Stimulated activated CD4-positive, alpha-beta T cell treated with anti-CD3 and anti-CD28 coated beads, Interleukin-4, amount 100 ng/mL, for 24 hours (primary cell): Measurements from ENCODE around the gene AK8.
"Not testable (repeated sequence)": the region's sequence is repeated elsewhere in the genome, so short reads cannot be mapped to it uniquely, and the experiment has no call there.

Experiments
- DNase-seq: peaks from one replicate; pipeline ENCODE4 v3.0.0-alpha.2; 2020

The AK8 gene

DNA sequence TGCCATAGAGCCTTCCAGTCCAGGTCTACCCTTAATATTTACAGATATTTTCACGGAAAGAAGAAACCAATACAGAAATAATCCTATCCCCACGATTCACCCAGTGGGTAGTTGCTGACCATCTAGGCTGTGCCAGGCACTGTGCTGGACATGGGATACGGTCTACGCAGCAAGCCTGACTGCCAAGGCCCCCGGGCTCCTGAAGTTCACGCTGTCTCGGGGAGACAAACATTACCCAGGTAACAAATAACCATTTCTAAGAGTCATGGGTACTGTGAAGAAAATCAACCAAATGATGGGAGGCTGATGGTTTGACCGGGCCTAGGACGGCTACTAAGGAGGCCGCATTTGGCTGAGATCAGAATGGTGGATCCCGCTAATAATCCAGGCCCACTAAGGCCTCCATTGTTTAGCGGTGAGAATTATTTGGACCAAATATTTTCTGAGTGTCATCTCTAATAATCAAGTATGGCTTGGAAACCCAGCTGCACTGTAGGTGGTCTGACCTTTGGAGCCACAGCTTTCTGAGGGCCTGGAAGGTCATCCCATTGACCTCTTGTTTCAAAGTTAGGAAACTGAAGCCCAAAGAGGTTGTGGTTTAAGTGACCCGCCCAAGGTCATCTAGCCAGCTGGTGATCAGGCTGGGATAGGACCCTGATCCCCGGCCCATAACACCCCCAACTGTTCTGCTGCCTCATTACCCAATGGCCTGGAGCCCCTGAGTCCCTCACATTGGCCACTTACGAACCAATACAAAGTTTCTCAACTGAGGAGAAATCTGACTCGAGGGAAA, 82.4 kb downstream of the AK8 start:
- no peak for DNase-seq

DNA sequence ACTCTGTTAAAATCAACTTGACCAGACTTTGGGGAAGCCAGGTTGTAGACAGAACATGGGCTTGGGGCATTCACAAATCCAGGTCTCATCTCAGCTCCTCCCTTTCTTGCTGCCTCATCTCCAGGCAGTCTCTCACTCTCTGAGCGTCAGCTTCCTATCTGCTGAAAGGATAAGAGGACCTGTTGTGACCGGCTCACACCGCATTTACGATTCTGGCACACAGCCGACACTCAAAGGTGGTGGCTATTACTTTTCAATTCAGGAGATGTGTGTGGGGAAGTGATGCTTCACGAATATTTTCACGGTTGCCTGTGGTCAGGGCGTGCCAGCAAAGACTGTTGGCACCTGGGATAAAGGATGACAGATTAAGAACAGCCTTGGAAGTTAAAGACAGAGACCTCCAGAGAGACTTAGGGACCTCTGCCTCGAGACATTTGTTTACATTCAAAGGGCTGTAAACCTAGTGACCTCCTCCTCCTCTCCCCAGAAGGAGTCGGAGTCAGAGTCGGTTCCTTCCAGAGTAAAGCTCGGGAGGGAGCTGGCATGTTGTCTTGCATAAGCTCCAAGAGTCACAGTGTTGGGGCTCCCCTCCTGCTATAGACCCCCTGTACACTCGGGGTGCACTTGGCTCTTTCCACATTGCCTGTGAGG, 83.2 kb downstream of the AK8 start:
- DNase-seq = no peak

DNA sequence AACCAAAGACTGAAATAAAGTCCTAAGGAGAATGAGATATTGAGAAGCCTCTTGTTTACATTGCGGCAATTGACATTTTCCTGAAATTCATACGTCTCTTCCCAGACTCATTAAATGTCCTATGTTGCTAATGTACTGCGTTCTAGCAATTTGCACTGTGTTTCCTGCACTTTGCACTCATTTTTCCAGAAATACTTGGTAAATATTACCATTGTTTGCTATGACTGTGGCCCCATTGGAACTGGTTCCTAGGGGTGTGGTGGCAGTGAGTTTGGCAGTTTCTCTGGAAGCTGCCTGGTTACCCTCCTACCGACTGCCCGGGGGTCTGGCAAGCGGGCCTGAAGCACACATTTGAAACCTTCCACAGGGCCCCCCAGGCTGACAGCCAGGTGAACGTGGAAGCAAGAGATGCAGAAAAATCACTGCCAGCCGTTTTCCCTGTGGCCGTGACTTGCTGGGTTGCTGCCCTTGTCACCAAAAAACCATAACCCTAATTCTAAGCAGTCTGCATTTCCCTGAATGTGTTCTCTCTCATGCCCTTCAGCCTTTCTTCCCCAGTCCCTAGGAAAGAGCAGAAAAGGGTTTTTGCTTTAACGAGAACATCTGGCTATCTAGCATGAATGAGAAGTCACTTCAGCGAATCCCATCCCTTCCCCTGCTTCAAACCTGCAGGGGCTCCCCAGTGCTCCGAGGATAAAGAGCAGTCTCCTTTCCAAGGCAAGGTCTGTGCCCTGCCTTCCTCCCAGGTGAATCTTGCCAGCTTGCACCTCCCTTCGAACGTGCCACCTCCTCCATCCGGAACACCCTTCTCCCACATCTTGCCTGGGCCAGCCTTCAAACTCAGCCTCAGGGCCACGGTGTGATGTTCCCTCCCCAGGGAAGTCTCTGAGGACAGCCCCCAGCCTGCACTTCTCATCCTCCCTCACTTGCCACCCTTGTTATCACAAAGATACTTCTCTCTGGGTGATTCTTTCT, 84.2 kb downstream of the AK8 start:
- no peak for DNase-seq

DNA sequence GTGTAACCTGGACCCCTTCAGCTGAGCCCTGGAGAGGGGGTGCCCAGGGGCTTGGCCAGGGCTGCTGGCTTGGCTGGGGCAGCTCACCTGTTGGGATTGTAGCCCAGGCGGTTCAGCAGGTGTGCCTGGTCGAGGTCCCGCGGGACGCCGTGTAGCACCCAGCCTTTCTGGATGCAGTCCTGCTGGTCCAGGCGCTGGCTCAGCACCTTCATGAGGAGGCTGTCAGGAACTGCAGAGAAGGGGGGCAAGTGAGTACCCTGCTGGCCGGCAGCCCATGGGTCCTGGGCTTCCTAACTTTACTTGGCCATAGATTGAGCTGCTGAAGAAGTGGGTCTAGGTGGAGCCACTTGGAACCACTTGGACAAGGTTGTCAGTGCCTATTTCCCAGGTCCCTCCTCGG, 85.5 kb downstream of the AK8 start:
- no peak for DNase-seq

- no peak for DNase-seq
These were observed 86.3 kb downstream of the AK8 start for GRCh38 chr9:132791699-132792240.

DNA sequence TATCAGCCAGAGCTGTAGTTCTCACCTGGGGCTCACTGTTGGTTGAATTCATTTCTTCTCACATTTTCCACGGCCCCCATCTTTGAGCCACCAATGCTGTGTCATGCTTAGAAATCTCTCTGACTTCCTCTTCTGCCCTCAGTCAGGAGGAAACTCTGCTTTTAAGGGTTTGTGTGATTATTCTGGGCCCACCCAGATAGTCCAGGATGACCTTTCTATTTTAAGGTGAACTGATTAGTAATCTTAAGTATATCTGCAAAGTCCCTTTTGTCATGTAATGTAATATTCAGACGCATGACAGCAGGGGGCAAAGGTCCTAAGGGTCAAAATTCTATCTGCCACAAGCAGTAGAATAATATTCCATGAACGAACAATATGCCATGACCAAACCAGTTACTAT, 88.4 kb downstream of the AK8 start:
- DNase-seq = no peak

DNA sequence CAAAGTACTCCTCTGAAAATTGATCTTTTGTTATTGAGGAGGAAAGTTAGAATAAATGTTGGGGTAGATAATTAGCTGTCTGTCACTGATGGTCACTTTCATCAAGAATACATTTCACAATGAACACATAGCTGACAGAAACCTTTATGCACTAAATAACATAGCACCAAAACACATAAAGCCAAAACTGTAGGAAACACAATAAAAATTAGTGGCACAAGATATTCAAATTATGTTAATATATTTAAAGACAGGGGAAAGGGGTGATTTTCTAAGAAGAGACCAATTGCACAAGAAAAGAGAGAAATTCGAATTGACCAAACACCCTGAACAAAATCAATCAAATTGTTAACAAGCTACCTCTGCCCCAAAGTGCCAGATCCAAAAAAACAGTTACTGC, 89.7 kb downstream of the AK8 start:
- DNase-seq = no peak

GRCh38 chr9:132787748-132788159, 90.3 kb downstream of the AK8 start:
- no peak for DNase-seq

DNA sequence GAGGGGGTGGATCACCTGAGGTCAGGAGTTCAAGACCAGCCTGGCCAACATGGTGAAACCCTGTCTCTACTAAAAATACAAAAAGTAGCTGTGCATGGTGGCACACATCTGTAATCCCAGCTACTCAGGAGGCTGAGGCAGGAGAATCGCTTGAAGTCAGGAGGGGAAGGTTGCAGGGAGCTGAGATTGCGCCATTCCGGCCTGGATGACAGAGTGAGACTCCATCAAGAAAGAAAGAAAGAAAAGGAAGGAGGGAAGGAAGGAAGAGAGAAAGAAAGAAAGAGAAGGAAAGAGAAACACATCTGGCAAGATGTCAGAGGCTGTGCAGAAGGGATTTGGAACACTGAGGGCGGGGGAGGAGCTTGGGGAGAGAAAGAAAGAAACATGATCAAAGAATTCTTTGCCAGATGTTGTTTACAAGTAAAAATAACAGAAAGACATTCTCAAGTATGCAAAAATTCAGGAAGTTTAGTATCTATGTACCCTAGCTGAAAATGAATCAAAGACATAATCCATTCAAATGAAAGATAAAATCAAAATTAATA, 93.7 kb downstream of the AK8 start:
- no peak for DNase-seq

- DNase-seq = no peak
These were observed 95.1 kb downstream of the AK8 start for GRCh38 chr9:132783006-132783405.

GRCh38 chr9:132782037-132782436, 96.0 kb downstream of the AK8 start:
- no peak for DNase-seq

DNA sequence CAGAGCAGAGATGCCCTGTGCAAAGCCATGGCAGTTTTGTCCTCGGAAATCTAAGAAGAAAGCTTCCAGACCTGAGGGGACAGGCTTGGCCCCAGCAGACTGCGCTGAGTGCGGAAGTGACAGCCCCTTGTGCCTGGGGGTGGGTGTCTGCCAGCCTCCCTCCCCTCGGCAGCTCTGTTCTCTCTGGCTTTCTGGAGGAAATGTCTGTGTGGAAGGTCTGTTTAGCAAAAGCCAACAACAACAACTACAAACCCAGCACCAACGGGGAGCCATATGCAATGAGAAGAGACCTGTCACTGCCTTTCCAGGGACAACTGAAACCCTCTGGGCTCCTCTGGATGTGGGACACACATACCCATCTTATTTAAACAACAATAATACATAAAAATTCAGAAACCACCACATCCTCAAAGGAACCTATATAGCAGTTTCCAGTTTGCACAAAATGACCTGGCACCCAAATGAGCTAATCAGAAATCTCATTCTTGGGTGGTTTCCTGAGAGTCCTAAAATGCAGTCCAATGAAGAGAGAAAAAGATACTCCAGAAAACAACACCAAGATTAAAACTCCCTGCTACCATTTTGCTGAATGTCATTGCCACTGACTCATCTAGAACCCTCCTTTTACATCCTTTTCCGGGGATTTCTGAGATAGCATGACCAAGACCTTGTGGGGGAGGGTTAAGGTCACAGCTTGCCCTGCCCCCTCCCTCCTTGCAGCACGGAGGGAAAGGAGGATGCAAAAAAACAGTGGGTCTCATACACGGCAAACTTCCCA, 97.7 kb downstream of the AK8 start:
- DNase-seq = no peak

DNA sequence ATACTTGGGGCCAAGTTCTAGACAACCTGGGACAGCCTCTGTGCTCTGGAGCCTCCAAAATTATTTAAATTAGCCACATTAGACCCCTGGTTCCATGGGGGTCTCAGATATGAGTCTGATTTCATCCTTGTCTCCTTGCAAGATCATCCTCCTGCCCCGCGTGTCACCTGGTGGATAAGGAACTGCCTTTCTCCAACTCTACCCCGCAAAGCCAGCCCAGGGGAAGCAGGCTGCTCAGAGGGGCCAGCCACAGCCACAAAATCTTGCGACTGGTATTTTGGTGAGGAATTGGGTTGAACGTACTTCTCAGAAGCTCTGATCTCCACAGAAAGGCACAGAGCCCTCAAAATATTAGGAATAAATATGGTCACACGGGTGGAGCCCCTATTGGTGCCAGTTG, 101.2 kb downstream of the AK8 start:
- DNase-seq = no peak

GRCh38 chr9:132776268-132776667, 101.8 kb downstream of the AK8 start:
- no peak for DNase-seq

DNA sequence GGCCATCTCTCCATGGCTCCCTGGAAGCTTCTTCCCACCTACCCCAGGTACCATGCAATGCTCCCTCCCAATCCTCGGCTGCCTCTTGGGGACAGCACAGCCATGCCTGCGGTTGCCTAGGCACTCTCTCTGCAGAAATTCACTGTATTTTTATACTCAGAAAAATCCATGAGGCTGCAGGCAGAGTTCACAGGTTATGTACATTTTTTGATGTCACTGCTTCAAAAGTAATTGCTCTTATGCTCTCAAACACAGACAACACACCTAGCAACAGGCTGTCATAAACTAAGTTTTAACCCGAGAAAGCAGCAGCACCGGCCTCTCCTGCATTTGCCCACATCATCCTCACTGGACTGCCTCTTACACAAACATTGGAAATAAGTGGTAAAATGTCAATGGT, 102.4 kb downstream of the AK8 start:
- DNase-seq = no peak

DNA sequence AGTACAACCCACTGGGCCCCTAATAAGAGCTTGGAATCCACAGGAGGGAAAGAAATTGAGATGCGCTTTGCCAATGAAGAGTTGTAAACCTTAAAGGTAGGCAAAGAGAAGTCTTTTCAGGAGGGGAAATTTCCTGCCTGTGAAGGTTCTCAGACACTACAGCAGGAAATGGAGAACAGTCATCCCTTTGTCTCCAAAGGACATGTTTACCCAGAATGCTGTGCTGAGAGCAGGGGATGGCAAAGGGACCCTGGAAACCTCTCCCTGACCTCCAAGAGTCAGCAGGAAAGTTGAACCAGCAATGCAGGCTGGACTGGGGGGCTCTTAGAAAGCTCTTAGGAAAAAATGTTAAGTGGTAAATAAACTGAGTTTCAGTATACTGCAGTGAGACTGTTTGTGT, 103.2 kb downstream of the AK8 start:
- DNase-seq = no peak

DNA sequence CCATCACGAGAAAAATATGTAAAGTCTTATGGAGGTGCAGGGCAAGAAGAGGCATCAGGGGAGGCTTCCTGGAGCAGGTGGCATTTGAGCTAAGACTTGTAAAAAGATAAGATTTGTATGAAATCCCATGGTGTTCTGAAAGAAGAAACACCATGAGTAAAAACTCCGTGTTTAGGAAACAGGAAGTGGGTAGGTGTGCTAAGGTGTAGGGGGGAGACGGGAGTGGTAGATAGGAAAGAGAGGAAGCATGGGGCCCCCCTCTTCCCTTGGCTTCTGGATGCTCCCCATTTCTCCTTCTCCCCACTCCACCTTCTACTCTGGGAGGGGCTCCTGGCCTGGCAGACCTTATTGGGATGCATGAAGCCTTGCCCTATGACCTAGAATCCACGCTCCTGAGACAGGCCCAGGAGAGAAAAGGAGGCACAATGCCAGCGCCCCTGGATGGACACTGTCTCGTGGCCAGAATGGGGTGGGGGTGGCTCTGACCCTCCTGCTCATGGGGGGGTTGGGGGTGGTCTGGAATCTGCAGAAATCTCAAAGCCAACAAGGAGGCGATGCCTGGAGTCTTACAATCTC, 104.2 kb downstream of the AK8 start:
- no peak for DNase-seq

DNA sequence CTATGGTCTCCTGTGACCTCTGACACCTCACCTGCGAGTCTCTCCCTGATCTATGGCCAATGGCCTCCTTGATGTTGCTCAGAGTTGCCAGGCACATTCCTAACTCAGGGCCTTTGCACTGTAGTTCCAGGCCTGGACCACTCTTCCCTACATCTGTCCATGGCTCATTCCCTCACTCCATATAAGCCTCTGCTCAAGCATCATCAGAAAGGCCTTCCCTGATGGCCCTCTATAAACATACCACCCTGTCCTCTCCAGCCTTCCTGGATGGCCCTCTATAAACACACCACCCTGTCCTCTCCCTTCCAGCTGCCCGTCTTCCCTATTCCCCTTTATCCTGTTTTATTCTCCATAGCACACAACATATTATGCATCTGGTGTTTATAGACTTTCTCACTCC, 105.0 kb downstream of the AK8 start:
- no peak for DNase-seq

GRCh38 chr9:132771752-132772151, 106.3 kb downstream of the AK8 start:
- not testable (repeated sequence) for DNase-seq

DNA sequence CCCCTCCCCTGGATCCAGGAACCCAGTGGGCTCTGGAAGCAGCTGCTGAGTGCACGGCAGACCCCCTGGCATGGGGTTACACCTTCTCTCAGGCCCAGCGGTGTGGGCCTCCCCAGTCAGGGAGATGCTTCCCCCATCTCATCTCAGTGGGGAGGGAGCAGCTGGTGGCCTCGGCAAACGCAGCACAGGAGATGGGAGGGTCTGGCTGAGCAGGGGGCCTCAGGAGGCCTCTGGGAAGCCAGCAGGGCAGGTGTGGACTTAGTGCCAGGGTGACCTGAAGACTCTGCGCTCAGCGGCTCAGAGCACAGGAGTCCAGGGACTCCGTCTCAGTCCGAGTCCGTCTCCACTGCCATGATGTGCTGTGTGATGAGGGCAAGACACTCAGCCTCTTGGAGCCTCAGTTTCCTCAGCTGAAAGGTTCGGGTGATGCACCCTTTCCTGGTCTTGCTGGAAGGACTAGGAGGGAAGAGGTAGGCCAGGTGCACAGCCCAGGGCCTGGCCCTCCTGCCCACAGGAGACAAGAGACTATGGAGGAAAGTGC, 107.2 kb downstream of the AK8 start:
- DNase-seq = no peak
